ENCODE measurements around the gene PRKN. TPM values are rescaled to one million over a fixed set of nuclear protein-coding genes. Genes with fewer than 3 reads are reported as not detected.

Gene PRKN
- total RNA-seq, 1 donor from 2014 or later: 4.9 TPM

GRCh38 chr6:161971043-161971442 lies 756.5 kb downstream of the PRKN start:
- H3K27ac ChIP-seq: no peak overlapping the region
- H3K27me3 ChIP-seq: no peaks in the 10 kb centered on the region
- no peak for TF ChIP-seq POLR2A (IDR thresholded peaks at IDR 0.05)
- no peaks in the 10 kb centered on the region for H3K36me3 ChIP-seq
- intact Hi-C loops (cut with DNase I): no loop called here
- no peak overlapping the region for H3K4me3 ChIP-seq
- no peak for DNase-seq (ENCODE audit: extremely low spot score in 2 of 2)
- no peaks in the 10 kb centered on the region for H3K4me1 ChIP-seq
- H3K9me3 ChIP-seq: no peaks in the 10 kb centered on the region

GRCh38 chr6:161963634-161964234 lies 763.8 kb downstream of the PRKN start:
- no peaks in the 10 kb centered on the region for H3K36me3 ChIP-seq
- H3K9me3 ChIP-seq: no peaks in the 10 kb centered on the region
- no peak overlapping the region for H3K4me3 ChIP-seq
- DNase-seq (ENCODE audit: extremely low spot score in 2 of 2): no peak
- no peaks in the 10 kb centered on the region for H3K27me3 ChIP-seq
- intact Hi-C loops (cut with DNase I): no loop called here
- H3K27ac ChIP-seq: no peak overlapping the region
- no peaks in the 10 kb centered on the region for H3K4me1 ChIP-seq
- no peak for TF ChIP-seq POLR2A (IDR thresholded peaks at IDR 0.05)
- TF ChIP-seq POLR2AphosphoS5 (IDR thresholded peaks at IDR 0.05; ENCODE audit: insufficient read depth in 1 of 2, low read depth in 1 of 2): no peak
- no peak for TF ChIP-seq CTCF (IDR thresholded peaks at IDR 0.05)

GRCh38 chr6:161963181-161963580 lies 764.4 kb downstream of the PRKN start:
- H3K36me3 ChIP-seq: no peaks in the 10 kb centered on the region
- no peaks in the 10 kb centered on the region for H3K27me3 ChIP-seq
- H3K27ac ChIP-seq: no peak overlapping the region
- DNase-seq (ENCODE audit: extremely low spot score in 2 of 2): no peak
- TF ChIP-seq CTCF (IDR thresholded peaks at IDR 0.05) (no peak), POLR2A (IDR thresholded peaks at IDR 0.05) (no peak), POLR2AphosphoS5 (IDR thresholded peaks at IDR 0.05; ENCODE audit: insufficient read depth in 1 of 2, low read depth in 1 of 2) (no peak)
- H3K9me3 ChIP-seq: no peaks in the 10 kb centered on the region
- no peaks in the 10 kb centered on the region for H3K4me1 ChIP-seq
- intact Hi-C loops (cut with DNase I): no loop called here
- no peak overlapping the region for H3K4me3 ChIP-seq

GRCh38 chr6:161961796-161962195 lies 765.8 kb downstream of the PRKN start:
- DNase-seq (ENCODE audit: extremely low spot score in 2 of 2): no peak
- intact Hi-C loops (cut with DNase I): no loop called here

GRCh38 chr6:161961046-161961445 lies 766.5 kb downstream of the PRKN start:
- Histone ChIP-seq H3K27me3 (no peaks in the 10 kb centered on the region), H3K4me3 (no peak overlapping the region)
- intact Hi-C loops (cut with DNase I): no loop called here

More at GRCh38 chr6:161961796-161962195, 765.8 kb downstream of the PRKN start:
- Histone ChIP-seq H3K4me3 (no peak overlapping the region), H3K27ac (no peak overlapping the region), H3K4me1 (no peaks in the 10 kb centered on the region), H3K9me3 (no peaks in the 10 kb centered on the region), H3K36me3 (no peaks in the 10 kb centered on the region), H3K27me3 (no peaks in the 10 kb centered on the region)
- no peak for TF ChIP-seq POLR2A (IDR thresholded peaks at IDR 0.05)
- no peak for TF ChIP-seq POLR2AphosphoS5 (IDR thresholded peaks at IDR 0.05; ENCODE audit: insufficient read depth in 1 of 2, low read depth in 1 of 2)
- TF ChIP-seq CTCF (IDR thresholded peaks at IDR 0.05): no peak

More at GRCh38 chr6:161961046-161961445, 766.5 kb downstream of the PRKN start:
- Histone ChIP-seq H3K4me1 (no peaks in the 10 kb centered on the region), H3K9me3 (no peaks in the 10 kb centered on the region), H3K36me3 (no peaks in the 10 kb centered on the region), H3K27ac (no peak overlapping the region)
- DNase-seq (ENCODE audit: extremely low spot score in 2 of 2): no peak
- TF ChIP-seq CTCF (IDR thresholded peaks at IDR 0.05): no peak
- TF ChIP-seq POLR2A (IDR thresholded peaks at IDR 0.05): no peak
- no peak for TF ChIP-seq POLR2AphosphoS5 (IDR thresholded peaks at IDR 0.05; ENCODE audit: insufficient read depth in 1 of 2, low read depth in 1 of 2)
